RCC 7860 (cell line): Measurements from ENCODE around the gene XRCC5.
A peak's percentile ranks its signal among the peaks of the same experiment; 100 is the strongest.

Experiments
- DNase-seq: peaks from one replicate; pipeline ENCODE4 v3.0.0-alpha.2; 2015; ENCODE audit warnings: low spot score
- FAIRE-seq: peaks from 2 replicates; lab custom pipeline; 2012; peaks lifted over from hg19 to GRCh38; lab: Jason Lieb, UNC

XRCC5 gene

GRCh38 chr2:216216951-216217903, 108.1 kb downstream of the XRCC5 start:
- FAIRE-seq (peak; percentile 28), DNase-seq (peak; percentile 77)

- no peak for DNase-seq
- no peak for FAIRE-seq
Observed at GRCh38 chr2:216217904-216218260, 108.7 kb downstream of the XRCC5 start.

- FAIRE-seq, result no peak
- DNase-seq, result no peak
Observed at GRCh38 chr2:216219861-216220260, 110.7 kb downstream of the XRCC5 start.

- no peak for DNase-seq
- no peak for FAIRE-seq
Observed at GRCh38 chr2:216220976-216221375, 111.8 kb downstream of the XRCC5 start.

- FAIRE-seq, result no peak
- DNase-seq, result peak; percentile 80
Observed at GRCh38 chr2:216221811-216222210, 112.7 kb downstream of the XRCC5 start.

DNA sequence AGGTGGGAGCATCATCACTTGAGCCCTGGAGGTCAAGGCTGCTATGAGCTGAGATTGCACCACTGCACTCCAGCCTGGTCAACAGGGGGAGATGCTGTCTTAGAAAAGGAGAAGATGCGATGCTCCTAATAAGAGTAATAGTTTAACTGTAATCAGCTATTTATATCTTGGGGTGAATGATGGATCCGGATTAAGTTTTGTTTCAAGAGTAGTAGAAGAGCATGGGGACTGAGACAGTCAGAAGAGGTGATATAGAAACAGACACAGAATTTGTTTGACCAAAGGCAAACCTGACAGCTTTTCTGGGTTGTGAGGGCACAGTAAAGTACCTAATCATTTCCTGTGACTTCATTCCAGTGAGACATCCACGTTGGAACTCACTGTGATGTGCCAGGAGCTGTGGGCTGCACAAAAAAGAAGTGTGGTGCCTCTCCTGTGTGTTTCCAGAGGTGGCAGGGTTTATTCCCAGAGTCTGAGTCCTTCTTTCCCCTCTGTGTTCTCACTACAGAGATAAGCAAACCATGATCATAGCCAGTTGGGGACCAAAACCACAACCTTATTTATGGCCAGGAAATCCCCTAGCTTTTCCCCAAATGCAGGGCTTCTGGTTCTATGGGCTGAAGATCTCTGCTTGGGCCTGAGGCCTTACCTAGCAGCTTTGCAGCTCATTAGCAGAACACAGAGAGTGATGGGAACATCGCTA, 113.7 kb downstream of the XRCC5 start:
- FAIRE-seq (no peak), DNase-seq (peak; percentile 47)

DNA sequence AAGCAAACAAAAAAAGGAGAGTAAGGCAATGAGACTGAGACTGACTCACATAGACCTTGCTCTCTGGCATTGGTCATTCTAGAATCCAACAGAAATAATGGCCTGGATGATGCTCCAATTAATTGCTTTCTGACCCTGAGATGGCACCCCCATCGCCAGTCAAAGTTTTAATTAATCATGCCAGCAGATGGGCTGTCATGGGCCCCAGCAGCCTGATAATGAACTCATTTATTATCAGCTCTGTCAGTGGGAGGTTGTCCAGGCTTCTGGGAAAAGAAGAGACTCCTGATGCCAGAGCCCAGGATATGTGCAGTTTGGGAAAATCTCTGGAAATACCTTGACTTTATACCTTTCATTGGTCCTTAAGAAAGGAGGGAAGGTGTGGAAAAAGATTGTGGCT, 115.2 kb downstream of the XRCC5 start:
- FAIRE-seq, result no peak
- no peak for DNase-seq

DNA sequence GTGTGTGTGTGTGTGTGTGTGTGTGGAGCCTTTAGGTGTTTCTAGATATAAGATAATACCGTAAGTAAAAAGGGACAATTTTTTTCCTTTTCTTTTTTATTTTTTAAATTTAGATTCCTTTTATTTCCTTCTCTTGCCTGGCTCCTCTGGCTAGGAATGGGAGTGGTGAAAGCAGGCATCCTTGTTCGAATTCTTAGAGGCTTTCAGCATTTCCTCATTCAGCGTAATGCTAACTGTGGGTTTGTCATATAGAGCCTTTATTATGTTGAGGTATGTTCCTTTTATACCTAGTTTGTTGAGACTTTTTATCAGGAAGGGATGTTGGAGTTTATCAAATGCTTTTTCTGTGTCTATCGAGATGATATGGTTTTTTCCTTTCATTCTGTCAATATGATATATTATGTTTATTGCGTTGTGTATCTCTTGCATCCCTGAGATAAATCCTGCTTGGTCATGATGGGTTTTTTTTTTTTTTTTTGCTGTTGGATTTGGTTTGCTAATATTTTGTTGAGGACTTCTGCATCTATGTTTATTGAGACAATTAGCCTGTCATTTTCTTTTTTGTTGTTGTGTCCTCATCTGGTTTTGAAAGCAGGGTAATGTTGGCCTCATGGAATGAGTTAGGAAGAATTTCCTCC, 120.2 kb downstream of the XRCC5 start:
- no peak for DNase-seq

GRCh38 chr2:216231867-216232266, 122.7 kb downstream of the XRCC5 start:
- no peak for DNase-seq

More for the DNA sequence above, 120.2 kb downstream of the XRCC5 start:
- FAIRE-seq, result no peak

GRCh38 chr2:216232721-216233120, 123.6 kb downstream of the XRCC5 start:
- FAIRE-seq (no peak), DNase-seq (no peak)

More at GRCh38 chr2:216231867-216232266, 122.7 kb downstream of the XRCC5 start:
- FAIRE-seq, result no peak

GRCh38 chr2:216233281-216233995, 124.3 kb downstream of the XRCC5 start:
- no peak for FAIRE-seq
- DNase-seq, result no peak

DNA sequence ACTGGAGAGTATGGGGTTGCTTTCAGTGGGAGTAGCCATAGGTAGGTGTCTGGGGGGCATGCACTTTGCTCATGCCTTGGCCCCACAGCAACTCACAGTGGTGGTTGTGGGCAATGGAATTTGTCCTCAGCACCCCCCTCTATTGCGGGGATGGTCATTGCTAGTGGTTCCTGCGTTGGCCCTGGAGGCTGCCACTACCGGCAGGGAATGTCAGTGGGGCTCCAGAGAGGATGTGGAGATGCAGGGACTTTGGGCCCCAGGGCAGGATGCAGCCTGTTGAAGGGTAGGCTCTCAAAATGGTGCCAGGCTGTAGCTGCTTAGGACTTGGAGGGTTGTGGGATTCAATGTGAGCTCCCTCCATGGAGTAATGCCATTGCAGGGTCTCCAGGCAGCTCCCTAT, 125.0 kb downstream of the XRCC5 start:
- FAIRE-seq, result no peak
- DNase-seq, result no peak

GRCh38 chr2:216235462-216235861, 126.3 kb downstream of the XRCC5 start:
- FAIRE-seq (no peak), DNase-seq (no peak)

GRCh38 chr2:216235896-216236295, 126.7 kb downstream of the XRCC5 start:
- FAIRE-seq (no peak), DNase-seq (no peak)

DNA sequence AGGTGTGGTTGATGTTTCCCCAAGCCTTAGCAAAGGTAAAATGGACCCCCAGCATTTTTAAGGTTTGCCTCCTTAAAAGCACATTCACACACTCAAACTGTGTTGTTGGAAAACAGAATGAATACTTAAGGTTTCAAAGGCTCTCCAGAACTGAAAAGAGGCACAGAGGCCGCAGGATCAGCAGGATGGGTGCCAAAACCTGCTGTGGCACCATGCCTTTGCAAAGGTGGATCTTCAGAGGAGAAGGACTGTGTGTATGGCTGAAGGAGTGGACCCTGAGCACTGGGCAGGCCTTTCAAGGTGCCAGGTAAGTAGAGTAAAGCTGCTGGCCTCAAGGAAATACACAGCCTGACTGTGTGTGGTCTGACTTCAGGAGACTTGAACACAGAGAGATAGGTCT, 127.3 kb downstream of the XRCC5 start:
- FAIRE-seq (no peak), DNase-seq (no peak)

GRCh38 chr2:216242365-216242764, 133.2 kb downstream of the XRCC5 start:
- FAIRE-seq, result no peak

DNA sequence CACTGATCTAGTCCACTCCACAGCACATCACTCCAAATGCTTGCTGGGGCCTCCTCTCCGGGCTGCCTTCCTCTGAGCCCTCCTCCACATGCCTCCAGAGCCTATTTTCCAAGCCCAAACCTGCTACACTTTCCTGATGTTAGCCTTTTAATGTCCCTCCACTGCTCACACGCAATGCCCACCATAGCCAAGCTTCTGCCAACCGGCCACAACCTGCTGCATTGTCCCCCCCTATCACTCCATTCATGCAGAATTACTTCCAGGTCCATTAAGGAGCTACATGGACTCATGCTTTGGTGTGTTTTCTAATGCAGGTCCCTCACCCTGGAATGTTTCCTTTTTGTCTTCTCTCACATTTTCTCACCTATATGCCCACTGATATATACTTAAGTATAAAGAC, 133.9 kb downstream of the XRCC5 start:
- FAIRE-seq, result no peak
- no peak for DNase-seq

More at GRCh38 chr2:216242365-216242764, 133.2 kb downstream of the XRCC5 start:
- DNase-seq, result no peak

DNA sequence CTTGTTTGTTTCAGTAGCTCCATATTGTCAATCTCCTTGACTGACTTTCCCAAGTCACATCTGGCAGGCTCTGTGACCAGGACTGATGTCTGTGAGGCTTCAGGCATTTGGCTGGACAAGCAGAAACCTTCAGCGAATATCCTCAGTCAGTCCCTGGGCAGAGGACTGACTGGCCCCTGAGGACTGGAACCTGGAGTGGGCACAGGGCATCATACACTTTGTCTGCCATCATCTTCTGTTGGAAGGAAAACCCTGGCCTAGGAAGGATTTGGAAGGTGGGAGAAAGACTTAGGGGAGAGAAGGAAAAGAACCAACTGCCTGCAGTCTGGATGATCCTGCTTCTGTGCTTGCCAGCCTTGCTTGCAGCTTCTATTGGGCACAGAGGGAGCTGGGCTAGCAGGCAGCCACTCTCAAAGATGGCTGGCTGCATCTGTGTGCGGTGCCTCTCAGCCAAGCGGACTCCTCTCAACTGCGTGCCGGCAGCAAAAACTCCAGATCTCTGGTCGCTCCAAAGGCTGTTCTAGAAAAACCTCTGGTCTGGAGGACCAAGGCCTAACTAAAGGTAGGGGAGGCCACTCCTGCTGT, 136.3 kb downstream of the XRCC5 start:
- no peak for FAIRE-seq
- no peak for DNase-seq

DNA sequence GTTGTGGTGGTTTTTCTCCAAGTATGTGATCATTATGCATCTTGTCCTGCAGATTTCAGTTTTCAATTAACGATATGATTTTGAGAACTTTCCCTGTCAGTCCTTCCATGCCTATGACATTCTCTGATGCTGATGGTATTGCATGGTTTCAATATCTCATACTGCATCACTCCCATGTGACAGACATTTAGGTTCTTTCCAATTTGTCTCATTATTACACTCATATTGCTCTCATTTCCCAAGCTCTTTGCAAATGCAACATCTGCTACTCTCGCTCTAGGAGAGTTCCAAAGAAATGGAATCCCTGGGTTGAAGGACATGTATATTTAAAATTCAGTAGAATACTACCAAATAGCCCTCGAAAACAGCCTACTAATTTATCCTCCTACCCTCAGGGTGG, 137.6 kb downstream of the XRCC5 start:
- DNase-seq, result no peak
- FAIRE-seq, result no peak
